ENCODE results near the gene CCNY. TPM values are rescaled to one million over a fixed set of nuclear protein-coding genes. Genes with fewer than 3 reads are reported as not detected.

CCNY gene
- total RNA-seq, 2 donors from 2014 or later: 54.9 to 60.8 TPM

GRCh38 chr10:35369049-35369611 is 32.8 kb downstream of the CCNY start:
- H3K36me3 Mint-ChIP-seq: no peaks in the 10 kb centered on the region
- DNase-seq (ENCODE audit: low spot score) (no peak), ATAC-seq (no peak)
- H3K4me1 Mint-ChIP-seq (ENCODE audit: low read depth in 2 of 2): peaks cover 41 to 42% of the 10 kb centered on the region in 2 donors
- H3K9me3 Mint-ChIP-seq: no peaks in the 10 kb centered on the region
- peak overlapping the region in 1 of 2 donors; percentile 16 for H3K27ac Mint-ChIP-seq
- H3K27me3 Mint-ChIP-seq: no peaks in the 10 kb centered on the region
- no peak overlapping the region for H3K4me3 Mint-ChIP-seq

GRCh38 chr10:35371731-35372130 is 35.4 kb downstream of the CCNY start:
- H3K36me3 Mint-ChIP-seq: peaks cover 5% of the 10 kb centered on the region
- DNase-seq (ENCODE audit: low spot score): no peak
- peaks cover 49 to 58% of the 10 kb centered on the region in 2 donors for H3K4me1 Mint-ChIP-seq (ENCODE audit: low read depth in 2 of 2)
- H3K4me3 Mint-ChIP-seq: no peak overlapping the region
- ATAC-seq: no peak
- H3K9me3 Mint-ChIP-seq: no peaks in the 10 kb centered on the region
- H3K27me3 Mint-ChIP-seq: no peaks in the 10 kb centered on the region
- H3K27ac Mint-ChIP-seq: peak overlapping the region in 1 of 2 donors; percentile 32

- DNase-seq (ENCODE audit: low spot score) (no peak), ATAC-seq (no peak)
- Mint-ChIP-seq H3K4me1 (ENCODE audit: low read depth in 2 of 2) (peaks cover 52 to 64% of the 10 kb centered on the region in 2 donors), H3K9me3 (no peaks in the 10 kb centered on the region), H3K36me3 (peaks cover 5% of the 10 kb centered on the region), H3K4me3 (no peak overlapping the region), H3K27ac (no peak overlapping the region), H3K27me3 (no peaks in the 10 kb centered on the region)
Observed at GRCh38 chr10:35372329-35372728, 36.0 kb downstream of the CCNY start.

GRCh38 chr10:35375091-35375765 is 38.9 kb downstream of the CCNY start:
- no peak for ATAC-seq

GRCh38 chr10:35377050-35377728 is 40.9 kb downstream of the CCNY start:
- Mint-ChIP-seq H3K27me3 (no peaks in the 10 kb centered on the region), H3K9me3 (no peaks in the 10 kb centered on the region), H3K27ac (peak overlapping the region; percentile 9 to 77), H3K4me1 (ENCODE audit: low read depth in 2 of 2) (peaks cover 59 to 78% of the 10 kb centered on the region in 2 donors), H3K4me3 (peak overlapping the region; percentile 52), H3K36me3 (peaks cover 5% of the 10 kb centered on the region)
- DNase-seq (ENCODE audit: low spot score): no peak
- ATAC-seq: peak; percentile 89

More at GRCh38 chr10:35375091-35375765, 38.9 kb downstream of the CCNY start:
- Mint-ChIP-seq H3K4me1 (ENCODE audit: low read depth in 2 of 2) (peaks cover 69 to 85% of the 10 kb centered on the region in 2 donors), H3K4me3 (peak overlapping the region; percentile 56), H3K36me3 (peaks cover 5% of the 10 kb centered on the region), H3K27ac (peak overlapping the region; percentile 49 to 87), H3K9me3 (no peaks in the 10 kb centered on the region), H3K27me3 (no peaks in the 10 kb centered on the region)
- no peak for DNase-seq (ENCODE audit: low spot score)

GRCh38 chr10:35378541-35379210 is 42.4 kb downstream of the CCNY start:
- no peaks in the 10 kb centered on the region for H3K9me3 Mint-ChIP-seq
- ATAC-seq (peak; percentile 79 to 82), DNase-seq (ENCODE audit: low spot score) (no peak)
- H3K4me1 Mint-ChIP-seq (ENCODE audit: low read depth in 2 of 2): peaks cover 50 to 64% of the 10 kb centered on the region in 2 donors
- H3K27me3 Mint-ChIP-seq: no peaks in the 10 kb centered on the region
- H3K4me3 Mint-ChIP-seq: peak overlapping the region; percentile 67
- peaks cover 5% of the 10 kb centered on the region for H3K36me3 Mint-ChIP-seq
- H3K27ac Mint-ChIP-seq: peak overlapping the region; percentile 77 to 79

GRCh38 chr10:35379226-35380137 is 43.2 kb downstream of the CCNY start:
- Mint-ChIP-seq H3K9me3 (no peaks in the 10 kb centered on the region), H3K4me1 (ENCODE audit: low read depth in 2 of 2) (peaks cover 55 to 62% of the 10 kb centered on the region in 2 donors), H3K27me3 (no peaks in the 10 kb centered on the region), H3K4me3 (peak overlapping the region; percentile 67), H3K27ac (peak overlapping the region; percentile 77 to 79), H3K36me3 (peaks cover 5% of the 10 kb centered on the region)
- no peak for DNase-seq (ENCODE audit: low spot score)
- peak in 1 of 2 donors; percentile 45 for ATAC-seq

GRCh38 chr10:35382096-35382495 is 45.8 kb downstream of the CCNY start:
- H3K4me3 Mint-ChIP-seq: no peak overlapping the region
- H3K27ac Mint-ChIP-seq: no peak overlapping the region
- peaks cover 51 to 55% of the 10 kb centered on the region in 2 donors for H3K4me1 Mint-ChIP-seq (ENCODE audit: low read depth in 2 of 2)
- ATAC-seq (no peak), DNase-seq (ENCODE audit: low spot score) (no peak)
- H3K9me3 Mint-ChIP-seq: no peaks in the 10 kb centered on the region
- H3K36me3 Mint-ChIP-seq: no peaks in the 10 kb centered on the region
- no peaks in the 10 kb centered on the region for H3K27me3 Mint-ChIP-seq

- DNase-seq (ENCODE audit: low spot score) (no peak), ATAC-seq (no peak)
- H3K27me3 Mint-ChIP-seq: no peaks in the 10 kb centered on the region
- no peaks in the 10 kb centered on the region for H3K9me3 Mint-ChIP-seq
- H3K27ac Mint-ChIP-seq: no peak overlapping the region
- H3K4me3 Mint-ChIP-seq: no peak overlapping the region
- peaks cover 39 to 44% of the 10 kb centered on the region in 2 donors for H3K4me1 Mint-ChIP-seq (ENCODE audit: low read depth in 2 of 2)
- H3K36me3 Mint-ChIP-seq: no peaks in the 10 kb centered on the region
Observed at GRCh38 chr10:35384265-35384868, 48.1 kb downstream of the CCNY start.

- DNase-seq (ENCODE audit: low spot score) (no peak), ATAC-seq (no peak)
- H3K4me1 Mint-ChIP-seq (ENCODE audit: low read depth in 2 of 2): peaks cover 35 to 42% of the 10 kb centered on the region in 2 donors
- no peaks in the 10 kb centered on the region for H3K9me3 Mint-ChIP-seq
- no peaks in the 10 kb centered on the region for H3K27me3 Mint-ChIP-seq
- H3K4me3 Mint-ChIP-seq: no peak overlapping the region
- peaks cover 17% of the 10 kb centered on the region for H3K36me3 Mint-ChIP-seq
- H3K27ac Mint-ChIP-seq: peak overlapping the region in 1 of 2 donors; percentile 63
Observed at GRCh38 chr10:35386594-35387174, 50.4 kb downstream of the CCNY start.

- ATAC-seq (no peak), DNase-seq (ENCODE audit: low spot score) (no peak)
- Mint-ChIP-seq H3K4me3 (no peak overlapping the region), H3K36me3 (peaks cover 20% of the 10 kb centered on the region), H3K9me3 (no peaks in the 10 kb centered on the region), H3K27ac (no peak overlapping the region), H3K4me1 (ENCODE audit: low read depth in 2 of 2) (peaks cover 45 to 46% of the 10 kb centered on the region in 2 donors), H3K27me3 (no peaks in the 10 kb centered on the region)
Observed at GRCh38 chr10:35387768-35388167, 51.5 kb downstream of the CCNY start.

GRCh38 chr10:35388197-35388596 is 51.9 kb downstream of the CCNY start:
- Mint-ChIP-seq H3K4me1 (ENCODE audit: low read depth in 2 of 2) (peaks cover 49 to 50% of the 10 kb centered on the region in 2 donors), H3K4me3 (no peak overlapping the region), H3K36me3 (peaks cover 20% of the 10 kb centered on the region), H3K9me3 (no peaks in the 10 kb centered on the region), H3K27me3 (no peaks in the 10 kb centered on the region), H3K27ac (no peak overlapping the region)
- ATAC-seq (no peak), DNase-seq (ENCODE audit: low spot score) (no peak)

Measured in natural killer cell treated with Interleukin-12 subunit alpha and Interleukin-12 subunit beta and Interleukin-15 and Interleukin-18, amount 100 ng/mL, for 72 hours (primary cell).